Measurements from ENCODE around the gene GIT1.

DNA sequence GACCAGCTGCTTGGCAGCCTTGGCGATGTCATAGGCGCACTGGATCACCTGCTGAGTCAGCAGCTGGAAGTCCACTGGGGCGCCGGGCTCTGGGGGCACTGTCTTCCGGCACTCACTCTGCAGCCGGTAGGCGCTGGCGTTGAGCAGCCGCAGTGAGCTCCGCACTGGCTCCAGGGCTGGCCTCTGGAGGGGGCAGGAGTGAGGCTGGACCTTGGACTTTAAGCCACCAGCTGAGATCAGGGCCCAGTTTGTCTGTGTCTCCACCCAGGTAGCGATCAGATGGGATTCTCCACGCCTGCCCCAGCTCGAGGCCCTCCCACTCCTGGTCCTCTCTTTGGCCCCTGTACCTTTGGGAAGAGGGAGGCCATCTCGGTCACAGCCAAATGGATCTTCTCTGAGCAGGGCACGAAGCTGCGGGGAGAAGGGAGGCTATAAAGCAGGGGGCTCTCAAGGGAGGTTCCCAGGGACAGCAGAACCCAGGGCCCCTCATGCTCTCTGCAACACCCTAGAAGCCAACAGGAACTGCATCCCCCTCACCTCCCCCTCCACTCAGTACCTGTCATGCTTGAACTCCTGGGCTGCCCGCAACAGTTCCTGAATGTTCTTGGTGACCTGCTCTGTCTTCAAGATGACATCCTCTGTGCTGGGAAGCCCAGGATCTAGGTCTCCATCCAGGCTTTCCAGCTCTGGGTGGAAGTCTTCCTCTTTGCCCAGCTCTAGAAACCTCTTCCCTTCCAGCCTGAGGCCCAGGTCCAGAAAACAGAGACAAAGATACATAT is 14.5 kb downstream of the GIT1 start:
- no peak for TF ChIP-seq EP300 (IDR thresholded peaks at IDR 0.05)
- TF ChIP-seq, protein P1, sequence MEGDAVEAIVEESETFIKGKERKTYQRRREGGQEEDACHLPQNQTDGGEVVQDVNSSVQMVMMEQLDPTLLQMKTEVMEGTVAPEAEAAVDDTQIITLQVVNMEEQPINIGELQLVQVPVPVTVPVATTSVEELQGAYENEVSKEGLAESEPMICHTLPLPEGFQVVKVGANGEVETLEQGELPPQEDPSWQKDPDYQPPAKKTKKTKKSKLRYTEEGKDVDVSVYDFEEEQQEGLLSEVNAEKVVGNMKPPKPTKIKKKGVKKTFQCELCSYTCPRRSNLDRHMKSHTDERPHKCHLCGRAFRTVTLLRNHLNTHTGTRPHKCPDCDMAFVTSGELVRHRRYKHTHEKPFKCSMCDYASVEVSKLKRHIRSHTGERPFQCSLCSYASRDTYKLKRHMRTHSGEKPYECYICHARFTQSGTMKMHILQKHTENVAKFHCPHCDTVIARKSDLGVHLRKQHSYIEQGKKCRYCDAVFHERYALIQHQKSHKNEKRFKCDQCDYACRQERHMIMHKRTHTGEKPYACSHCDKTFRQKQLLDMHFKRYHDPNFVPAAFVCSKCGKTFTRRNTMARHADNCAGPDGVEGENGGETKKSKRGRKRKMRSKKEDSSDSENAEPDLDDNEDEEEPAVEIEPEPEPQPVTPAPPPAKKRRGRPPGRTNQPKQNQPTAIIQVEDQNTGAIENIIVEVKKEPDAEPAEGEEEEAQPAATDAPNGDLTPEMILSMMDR (IDR thresholded peaks at IDR 0.05), result no peak
- TF ChIP-seq POLR2AphosphoS5 (IDR thresholded peaks at IDR 0.05), result no peak
- no peak for TF ChIP-seq POLR2A (IDR thresholded peaks at IDR 0.05; ENCODE audit: low read depth)

All from esophagus muscularis mucosa (tissue), 4 donors.